ENCODE measurements around the gene IL1RL1. TPM values are rescaled to one million over a fixed set of nuclear protein-coding genes. Genes with fewer than 3 reads are reported as not detected.

The IL1RL1 gene
- total RNA-seq, 2 experiments from 2014 or later, result not detected

DNA sequence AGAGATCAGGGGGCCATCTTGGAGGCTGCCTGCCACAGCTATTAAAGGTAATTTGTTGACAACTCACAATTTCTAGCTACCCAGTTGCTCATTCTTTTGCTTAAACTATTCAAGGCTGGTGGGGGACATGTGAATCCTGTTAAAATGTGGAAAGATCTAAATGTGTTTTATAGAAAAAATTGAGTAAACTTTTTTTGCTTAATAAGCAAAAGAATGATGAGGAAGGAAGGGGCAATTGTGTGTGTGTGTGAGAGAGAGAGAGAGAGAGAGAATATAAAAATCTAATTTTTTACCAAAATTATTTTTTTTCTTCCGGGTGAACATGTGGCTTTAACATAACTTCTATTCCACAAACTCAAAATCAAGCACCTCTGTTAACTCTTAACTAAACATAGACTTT, 5.2 kb upstream of the IL1RL1 start:
- ChIA-PET POLR2A (no interaction called here), CTCF (no interaction called here)
- H3K36me3 Mint-ChIP-seq (ENCODE audit: low read depth), result no peaks in the 10 kb centered on the region
- peaks cover 0 to 3% of the 10 kb centered on the region in 2 experiments for H3K27me3 ChIP-seq (ENCODE audit: control insufficient read depth in 1 of 2, insufficient read depth in 2 of 2, low read length in 2 of 2)
- ATAC-seq (ENCODE audit: poor library complexity) (no peak), DNase-seq (no peak)
- H3K36me3 ChIP-seq (ENCODE audit: insufficient read depth, low read length), result no peaks in the 10 kb centered on the region
- no peaks in the 10 kb centered on the region for H3K9me3 ChIP-seq (ENCODE audit: control insufficient read depth in 1 of 2, insufficient read depth in 1 of 2, low read length in 2 of 2)
- H3K4me3 Mint-ChIP-seq, result no peak overlapping the region
- no peak overlapping the region for H3K4me3 ChIP-seq (ENCODE audit: low read length)
- intact Hi-C loops (cut with DNase I, micrococcal nuclease), result no loop called here
- H3K4me1 ChIP-seq (ENCODE audit: insufficient read depth, low read length), result peaks cover 7% of the 10 kb centered on the region
- TF ChIP-seq, protein P1, sequence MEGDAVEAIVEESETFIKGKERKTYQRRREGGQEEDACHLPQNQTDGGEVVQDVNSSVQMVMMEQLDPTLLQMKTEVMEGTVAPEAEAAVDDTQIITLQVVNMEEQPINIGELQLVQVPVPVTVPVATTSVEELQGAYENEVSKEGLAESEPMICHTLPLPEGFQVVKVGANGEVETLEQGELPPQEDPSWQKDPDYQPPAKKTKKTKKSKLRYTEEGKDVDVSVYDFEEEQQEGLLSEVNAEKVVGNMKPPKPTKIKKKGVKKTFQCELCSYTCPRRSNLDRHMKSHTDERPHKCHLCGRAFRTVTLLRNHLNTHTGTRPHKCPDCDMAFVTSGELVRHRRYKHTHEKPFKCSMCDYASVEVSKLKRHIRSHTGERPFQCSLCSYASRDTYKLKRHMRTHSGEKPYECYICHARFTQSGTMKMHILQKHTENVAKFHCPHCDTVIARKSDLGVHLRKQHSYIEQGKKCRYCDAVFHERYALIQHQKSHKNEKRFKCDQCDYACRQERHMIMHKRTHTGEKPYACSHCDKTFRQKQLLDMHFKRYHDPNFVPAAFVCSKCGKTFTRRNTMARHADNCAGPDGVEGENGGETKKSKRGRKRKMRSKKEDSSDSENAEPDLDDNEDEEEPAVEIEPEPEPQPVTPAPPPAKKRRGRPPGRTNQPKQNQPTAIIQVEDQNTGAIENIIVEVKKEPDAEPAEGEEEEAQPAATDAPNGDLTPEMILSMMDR (IDR thresholded peaks at IDR 0.05), result no peak
- H3K27ac Mint-ChIP-seq, result no peak overlapping the region
- H3K27me3 Mint-ChIP-seq, result peaks cover 15% of the 10 kb centered on the region
- no peak overlapping the region for H3K27ac ChIP-seq (ENCODE audit: low read depth in 1 of 2, low read length in 2 of 2)
- peaks cover 18% of the 10 kb centered on the region for H3K4me1 Mint-ChIP-seq (ENCODE audit: low read depth)
- H3K9me3 Mint-ChIP-seq, result no peaks in the 10 kb centered on the region

DNA sequence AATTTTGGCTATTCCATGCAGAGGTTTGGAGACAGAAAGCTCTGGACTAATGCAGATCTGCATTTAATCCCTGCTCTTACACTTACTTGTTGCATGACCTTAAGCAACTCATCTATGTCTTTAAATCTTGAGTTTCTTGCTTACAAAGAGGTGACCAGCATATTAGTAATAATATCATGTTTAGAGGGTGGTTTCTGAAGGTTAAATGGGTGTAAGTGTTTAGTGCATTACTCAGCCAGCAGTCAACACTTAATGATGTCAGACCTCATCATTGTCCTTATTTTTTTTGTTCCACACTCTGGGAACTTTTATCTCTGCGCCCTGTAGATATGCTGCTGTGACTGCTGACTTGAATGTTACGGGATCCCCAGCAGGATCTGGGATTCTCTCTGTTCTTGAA, 1.7 kb downstream of the IL1RL1 start:
- Histone ChIP-seq H3K27me3 (ENCODE audit: control insufficient read depth in 1 of 2, insufficient read depth in 2 of 2, low read length in 2 of 2) (no peaks in the 10 kb centered on the region), H3K4me1 (ENCODE audit: insufficient read depth, low read length) (no peaks in the 10 kb centered on the region), H3K36me3 (ENCODE audit: insufficient read depth, low read length) (no peaks in the 10 kb centered on the region), H3K9me3 (ENCODE audit: control insufficient read depth in 1 of 2, insufficient read depth in 1 of 2, low read length in 2 of 2) (no peaks in the 10 kb centered on the region), H3K4me3 (ENCODE audit: low read length) (no peak overlapping the region), H3K27ac (ENCODE audit: low read depth in 1 of 2, low read length in 2 of 2) (no peak overlapping the region)
- DNase-seq (no peak), ATAC-seq (ENCODE audit: poor library complexity) (no peak)
- H3K4me3 Mint-ChIP-seq, result no peak overlapping the region
- H3K27me3 Mint-ChIP-seq, result peaks cover 4% of the 10 kb centered on the region
- ChIA-PET POLR2A (no interaction called here), CTCF (interaction anchor here (1.0 kb wide), 1 partner anchor 11 kb away, joined by 3 read pairs; no protein-coding TSS in a partner anchor)
- no peaks in the 10 kb centered on the region for H3K36me3 Mint-ChIP-seq (ENCODE audit: low read depth)
- no peak overlapping the region for H3K27ac Mint-ChIP-seq
- no peaks in the 10 kb centered on the region for H3K4me1 Mint-ChIP-seq (ENCODE audit: low read depth)
- intact Hi-C loops (cut with DNase I, micrococcal nuclease), result no loop called here
- TF ChIP-seq, protein P1 (IDR thresholded peaks at IDR 0.05), result no peak
- no peaks in the 10 kb centered on the region for H3K9me3 Mint-ChIP-seq

DNA sequence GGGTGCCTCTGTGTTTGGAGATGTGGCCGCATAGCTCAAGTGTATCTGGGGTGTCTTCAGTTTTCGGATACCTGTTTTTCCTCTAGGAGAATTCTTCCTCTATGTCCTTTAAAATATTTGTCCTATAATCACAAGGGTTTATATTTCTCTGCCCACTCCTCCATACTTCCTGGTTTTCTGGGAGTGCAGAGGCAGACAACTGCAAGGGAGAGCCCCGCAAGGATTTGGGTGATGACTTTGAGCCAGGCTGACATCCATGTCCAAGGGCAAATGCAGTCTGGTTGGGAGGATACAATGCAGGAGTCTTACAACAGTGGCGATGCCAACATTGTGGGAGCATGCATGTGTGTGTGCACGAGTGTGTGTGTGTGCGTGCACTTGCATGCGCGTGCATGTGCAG, 2.1 kb downstream of the IL1RL1 start:
- H3K4me1 Mint-ChIP-seq (ENCODE audit: low read depth), result no peaks in the 10 kb centered on the region
- TF ChIP-seq, protein P1 (IDR thresholded peaks at IDR 0.05), result no peak
- no peaks in the 10 kb centered on the region for H3K27me3 Mint-ChIP-seq
- Histone ChIP-seq H3K9me3 (ENCODE audit: control insufficient read depth in 1 of 2, insufficient read depth in 1 of 2, low read length in 2 of 2) (no peaks in the 10 kb centered on the region), H3K27ac (ENCODE audit: low read depth in 1 of 2, low read length in 2 of 2) (no peak overlapping the region), H3K4me3 (ENCODE audit: low read length) (no peak overlapping the region), H3K27me3 (ENCODE audit: control insufficient read depth in 1 of 2, insufficient read depth in 2 of 2, low read length in 2 of 2) (no peaks in the 10 kb centered on the region), H3K36me3 (ENCODE audit: insufficient read depth, low read length) (no peaks in the 10 kb centered on the region), H3K4me1 (ENCODE audit: insufficient read depth, low read length) (no peaks in the 10 kb centered on the region)
- H3K9me3 Mint-ChIP-seq, result no peaks in the 10 kb centered on the region
- DNase-seq, result no peak
- no peak for ATAC-seq (ENCODE audit: poor library complexity)
- ChIA-PET CTCF (no interaction called here), POLR2A (no interaction called here)
- no peak overlapping the region for H3K27ac Mint-ChIP-seq
- no peak overlapping the region for H3K4me3 Mint-ChIP-seq
- intact Hi-C loops (cut with DNase I, micrococcal nuclease), result no loop called here
- no peaks in the 10 kb centered on the region for H3K36me3 Mint-ChIP-seq (ENCODE audit: low read depth)

Data from CD4-positive, alpha-beta T cell (primary cell).